ENCODE results near the gene RABGAP1L. TPM values are rescaled to one million over a fixed set of nuclear protein-coding genes. Genes with fewer than 3 reads are reported as not detected.
"Not testable (repeated sequence)": the region's sequence is repeated elsewhere in the genome, so short reads cannot be mapped to it uniquely, and the experiment has no call there.

The RABGAP1L gene
- total RNA-seq, 1 experiment from 2014 or later, result 18.7 TPM

GRCh38 chr1:174702011-174702410, 542.7 kb downstream of the RABGAP1L start:
- no peak for DNase-seq (ENCODE audit: low read depth)

GRCh38 chr1:174703309-174703708, 544.0 kb downstream of the RABGAP1L start:
- no peak for DNase-seq (ENCODE audit: low read depth)

- no peak for DNase-seq (ENCODE audit: low read depth)
These were observed 545.0 kb downstream of the RABGAP1L start for GRCh38 chr1:174704300-174704699.

GRCh38 chr1:174710868-174711845, 551.8 kb downstream of the RABGAP1L start:
- no peak for DNase-seq (ENCODE audit: low read depth)

GRCh38 chr1:174711848-174712247, 552.5 kb downstream of the RABGAP1L start:
- DNase-seq (ENCODE audit: low read depth), result not testable (repeated sequence)

- DNase-seq (ENCODE audit: low read depth), result no peak
These were observed 553.2 kb downstream of the RABGAP1L start for GRCh38 chr1:174712541-174712940.

- DNase-seq (ENCODE audit: low read depth), result no peak
These were observed 554.5 kb downstream of the RABGAP1L start for GRCh38 chr1:174713796-174714195.

GRCh38 chr1:174719194-174719593, 559.9 kb downstream of the RABGAP1L start:
- DNase-seq (ENCODE audit: low read depth), result no peak

GRCh38 chr1:174720618-174721017, 561.3 kb downstream of the RABGAP1L start:
- no peak for DNase-seq (ENCODE audit: low read depth)

- DNase-seq (ENCODE audit: low read depth), result no peak
These were observed 561.9 kb downstream of the RABGAP1L start for GRCh38 chr1:174721246-174721645.

- DNase-seq (ENCODE audit: low read depth), result no peak
These were observed 564.5 kb downstream of the RABGAP1L start for GRCh38 chr1:174723816-174724215.

GRCh38 chr1:174724219-174724618, 564.9 kb downstream of the RABGAP1L start:
- no peak for DNase-seq (ENCODE audit: low read depth)

GRCh38 chr1:174726167-174726879, 567.0 kb downstream of the RABGAP1L start:
- peak; percentile 37 for DNase-seq (ENCODE audit: low read depth)

GRCh38 chr1:174726880-174727585, 567.7 kb downstream of the RABGAP1L start:
- no peak for DNase-seq (ENCODE audit: low read depth)

GRCh38 chr1:174734270-174734669, 575.0 kb downstream of the RABGAP1L start:
- no peak for DNase-seq (ENCODE audit: low read depth)

GRCh38 chr1:174736831-174737230, 577.5 kb downstream of the RABGAP1L start:
- no peak for DNase-seq (ENCODE audit: low read depth)

GRCh38 chr1:174740249-174740968, 581.1 kb downstream of the RABGAP1L start:
- no peak for DNase-seq (ENCODE audit: low read depth)

GRCh38 chr1:174742805-174743653, 583.7 kb downstream of the RABGAP1L start:
- peak; percentile 43 for DNase-seq (ENCODE audit: low read depth)

GRCh38 chr1:174743654-174744561, 584.6 kb downstream of the RABGAP1L start:
- peak; percentile 51 for DNase-seq (ENCODE audit: low read depth)

Data from M059J (cell line).